Osteocyte (in vitro differentiated cells): ENCODE data around the gene TSR2. TPM values are rescaled to one million over a fixed set of nuclear protein-coding genes. Genes with fewer than 3 reads are reported as not detected.
"Not testable (repeated sequence)": the region's sequence is repeated elsewhere in the genome, so short reads cannot be mapped to it uniquely, and the experiment has no call there.

Source experiments
- DNase-seq: peaks from one replicate; pipeline ENCODE4 v3.0.0; 2021; ENCODE audit warnings: mixed read lengths; ENCODE audit not compliant: unreplicated experiment; ENCODE audit errors: extremely low spot score
- H3K27ac Mint-ChIP-seq: one replicate; pipeline ENCODE4 v1.8.0; 2021; ENCODE audit warnings: mild to moderate bottlenecking, mixed read lengths; ENCODE audit not compliant: unreplicated experiment
- H3K27me3 Mint-ChIP-seq: one replicate; pipeline ENCODE4 v1.8.0; 2021; ENCODE audit warnings: mixed read lengths; ENCODE audit not compliant: unreplicated experiment
- H3K36me3 Mint-ChIP-seq: one replicate; pipeline ENCODE4 v1.8.0; 2021; ENCODE audit warnings: mixed read lengths; ENCODE audit not compliant: unreplicated experiment
- H3K4me1 Mint-ChIP-seq: one replicate; pipeline ENCODE4 v1.8.0; 2021; ENCODE audit warnings: mixed read lengths; ENCODE audit not compliant: unreplicated experiment
- H3K4me3 Mint-ChIP-seq: one replicate; pipeline ENCODE4 v1.8.0; 2021; ENCODE audit warnings: mild to moderate bottlenecking, moderate library complexity, mixed read lengths; ENCODE audit not compliant: unreplicated experiment
- H3K9me3 Mint-ChIP-seq: one replicate; pipeline ENCODE4 v1.8.0; 2021; ENCODE audit warnings: mixed read lengths; ENCODE audit not compliant: unreplicated experiment
- CTCF ChIP-seq: fragments of 200-600 bp; sonication (generic); IDR thresholded peaks from 2 replicates; pipeline ENCODE4 v1.5.0; 2021; ENCODE audit warnings: antibody characterized with exemption, mild to moderate bottlenecking, moderate library complexity
- total RNA-seq: library from RNA; stranded (reverse); gene quantifications from 2 replicates; pipeline ENCODE4 v1.2.1, GENCODE V29; 2021

TSR2 gene
- total RNA-seq, 1 donor from 2014 or later = 25.2 TPM

GRCh38 chrX:54483946-54484345, 43.7 kb downstream of the TSR2 start:
- peaks cover 17% of the 10 kb centered on the region for H3K9me3 Mint-ChIP-seq
- H3K36me3 Mint-ChIP-seq = no peaks in the 10 kb centered on the region
- no peak for DNase-seq
- peaks cover 48% of the 10 kb centered on the region for H3K4me1 Mint-ChIP-seq
- H3K27ac Mint-ChIP-seq = peak overlapping the region; percentile 83
- H3K4me3 Mint-ChIP-seq = no peak overlapping the region
- no peaks in the 10 kb centered on the region for H3K27me3 Mint-ChIP-seq
- TF ChIP-seq CTCF = no peak

GRCh38 chrX:54484666-54485065, 44.5 kb downstream of the TSR2 start:
- H3K27me3 Mint-ChIP-seq = no peaks in the 10 kb centered on the region
- no peak for TF ChIP-seq CTCF
- H3K36me3 Mint-ChIP-seq = no peaks in the 10 kb centered on the region
- H3K4me3 Mint-ChIP-seq = no peak overlapping the region
- peak overlapping the region; percentile 83 for H3K27ac Mint-ChIP-seq
- DNase-seq = no peak
- peaks cover 42% of the 10 kb centered on the region for H3K4me1 Mint-ChIP-seq
- H3K9me3 Mint-ChIP-seq = peaks cover 17% of the 10 kb centered on the region

GRCh38 chrX:54489819-54490218, 49.6 kb downstream of the TSR2 start:
- peaks cover 13% of the 10 kb centered on the region for H3K9me3 Mint-ChIP-seq
- not testable (repeated sequence) for H3K36me3 Mint-ChIP-seq, H3K27ac Mint-ChIP-seq, H3K27me3 Mint-ChIP-seq, H3K4me3 Mint-ChIP-seq, DNase-seq
- peaks cover 40% of the 10 kb centered on the region for H3K4me1 Mint-ChIP-seq

- Mint-ChIP-seq H3K27ac (peak overlapping the region; percentile 44), H3K36me3 (no peaks in the 10 kb centered on the region), H3K9me3 (peaks cover 13% of the 10 kb centered on the region), H3K4me1 (peaks cover 39% of the 10 kb centered on the region), H3K27me3 (no peaks in the 10 kb centered on the region), H3K4me3 (no peak overlapping the region)
- TF ChIP-seq CTCF = no peak
- DNase-seq = no peak
Observed at GRCh38 chrX:54492340-54492739, 52.1 kb downstream of the TSR2 start.

- peaks cover 39% of the 10 kb centered on the region for H3K4me1 Mint-ChIP-seq
Observed at GRCh38 chrX:54494166-54494988, 54.2 kb downstream of the TSR2 start.

More at GRCh38 chrX:54494166-54494988, 54.2 kb downstream of the TSR2 start:
- no peaks in the 10 kb centered on the region for H3K27me3 Mint-ChIP-seq
- peaks cover 12% of the 10 kb centered on the region for H3K9me3 Mint-ChIP-seq
- H3K36me3 Mint-ChIP-seq = no peaks in the 10 kb centered on the region
- no peak for TF ChIP-seq CTCF
- peak overlapping the region; percentile 84 for H3K4me3 Mint-ChIP-seq
- H3K27ac Mint-ChIP-seq = peak overlapping the region; percentile 80
- no peak for DNase-seq

Other genes starting within 250 kb of the TSR2 start
- gene WNK3, start 82.4 kb upstream of the TSR2 start, total RNA-seq = 3.9 and 5.8 TPM in 2 replicates
- 29.0 and 29.5 TPM in 2 replicates for gene FGD1, start 55.8 kb downstream of the TSR2 start, total RNA-seq
- 53.6 and 53.8 TPM in 2 replicates for gene GNL3L, start 89.8 kb downstream of the TSR2 start, total RNA-seq